GM12875 (cell line): ENCODE measurements around the gene FBXO34.
A peak's percentile ranks its signal among the peaks of the same experiment; 100 is the strongest.

ENCODE experiments used
- H3K4me3 ChIP-seq: one replicate; pipeline ENCODE4 v1.5.1; 2011; ENCODE audit warnings: low read depth, low read length, control low read depth
- CTCF ChIP-seq: IDR thresholded peaks from 2 replicates; pipeline ENCODE4 v1.5.1; 2011; ENCODE audit warnings: low read depth, mild to moderate bottlenecking, control low read depth, inconsistent platforms, low read length, moderate library complexity, borderline replicate concordance; ENCODE audit not compliant: insufficient read depth

FBXO34 gene

DNA sequence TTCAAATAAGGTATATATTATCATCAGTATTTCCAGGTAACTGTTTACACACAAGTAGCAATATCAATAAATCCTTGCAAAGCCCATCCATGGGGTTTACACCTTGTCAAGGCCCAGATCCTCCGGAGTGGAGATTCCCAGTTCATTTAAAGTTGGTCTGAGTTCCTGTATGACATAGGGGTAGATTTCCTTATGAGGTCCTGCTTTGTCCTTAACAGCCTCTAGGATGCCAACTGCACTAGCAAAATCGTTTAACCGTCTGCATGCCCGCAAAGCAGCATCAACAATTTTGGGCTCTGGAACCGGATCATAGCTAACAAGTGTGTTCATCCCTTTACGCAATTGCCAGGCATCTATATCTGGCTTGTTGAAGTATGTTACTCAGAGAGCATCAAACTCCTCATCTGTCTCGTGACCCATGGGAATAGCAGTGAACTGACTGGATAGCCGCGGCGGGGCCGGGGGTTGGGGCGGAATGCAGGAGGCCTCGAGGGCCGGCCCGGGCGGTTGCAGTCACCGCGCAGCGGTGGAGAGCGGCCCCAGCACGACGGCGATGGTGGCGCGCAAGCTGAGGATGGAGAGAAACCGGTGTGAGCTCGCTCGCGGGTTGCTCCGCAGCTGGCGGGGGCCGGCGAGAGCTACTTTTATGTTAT, 30.6 kb upstream of the FBXO34 start:
- H3K4me3 ChIP-seq = no peak overlapping the region
- no peak for TF ChIP-seq CTCF

DNA sequence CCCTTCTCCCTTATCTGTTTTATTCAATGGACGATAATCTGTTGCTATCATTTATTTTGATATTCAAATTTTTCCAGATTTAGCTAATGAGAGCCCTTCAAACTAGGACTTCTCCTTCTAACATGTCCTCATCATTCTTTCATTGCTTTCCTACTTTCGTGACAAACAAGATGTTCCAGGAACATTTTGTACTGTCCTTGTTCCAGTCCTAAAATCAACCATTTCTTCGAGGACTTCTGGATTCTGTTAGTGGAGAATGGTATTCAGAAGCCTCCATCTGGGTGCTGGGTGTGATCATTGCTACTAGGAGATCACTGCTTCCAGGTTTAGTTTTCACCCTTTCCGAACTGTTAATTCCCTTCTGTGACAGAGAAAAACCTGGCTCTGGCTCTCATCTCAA, 29.5 kb upstream of the FBXO34 start:
- no peak overlapping the region for H3K4me3 ChIP-seq
- no peak for TF ChIP-seq CTCF

DNA sequence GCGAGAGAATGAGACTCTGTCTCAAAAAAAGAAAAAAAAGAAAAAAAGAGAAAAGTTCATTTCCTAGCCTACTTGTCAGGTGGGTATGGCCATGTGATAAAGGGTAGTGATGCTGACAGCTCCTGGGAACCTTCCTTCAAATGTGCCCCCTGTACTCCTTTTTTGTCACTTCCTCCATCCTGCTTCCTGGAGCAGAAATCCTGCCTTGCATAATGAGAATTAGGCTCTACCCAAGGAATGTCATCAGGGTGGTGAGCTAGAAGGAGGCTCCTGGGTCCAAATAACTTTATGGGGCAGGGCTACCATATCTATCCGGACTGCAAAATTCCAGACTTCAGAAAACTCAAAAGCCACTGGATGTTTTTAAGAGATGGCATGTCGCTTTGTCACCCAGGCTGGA, 27.8 kb upstream of the FBXO34 start:
- H3K4me3 ChIP-seq = no peak overlapping the region
- TF ChIP-seq CTCF = no peak

DNA sequence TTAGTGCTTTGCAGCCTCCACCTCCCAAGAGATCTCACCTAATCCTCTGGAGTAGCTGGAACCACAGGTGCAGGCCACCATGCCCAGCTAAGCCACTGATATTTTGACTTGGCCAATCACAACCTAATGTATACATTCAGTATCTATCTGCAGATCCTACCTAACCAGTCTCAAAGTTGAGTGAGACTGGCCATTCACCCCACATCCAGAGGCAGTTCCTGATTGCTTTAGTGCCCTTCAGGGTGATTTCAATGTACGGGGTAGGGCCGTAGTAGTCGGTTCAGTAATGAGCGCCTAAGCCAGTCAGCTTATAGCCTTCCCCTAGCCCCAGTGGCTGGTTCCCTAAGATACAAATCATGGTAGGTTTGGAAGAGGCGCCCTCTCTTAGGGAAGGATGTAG, 27.4 kb upstream of the FBXO34 start:
- H3K4me3 ChIP-seq = no peak overlapping the region
- no peak for TF ChIP-seq CTCF

DNA sequence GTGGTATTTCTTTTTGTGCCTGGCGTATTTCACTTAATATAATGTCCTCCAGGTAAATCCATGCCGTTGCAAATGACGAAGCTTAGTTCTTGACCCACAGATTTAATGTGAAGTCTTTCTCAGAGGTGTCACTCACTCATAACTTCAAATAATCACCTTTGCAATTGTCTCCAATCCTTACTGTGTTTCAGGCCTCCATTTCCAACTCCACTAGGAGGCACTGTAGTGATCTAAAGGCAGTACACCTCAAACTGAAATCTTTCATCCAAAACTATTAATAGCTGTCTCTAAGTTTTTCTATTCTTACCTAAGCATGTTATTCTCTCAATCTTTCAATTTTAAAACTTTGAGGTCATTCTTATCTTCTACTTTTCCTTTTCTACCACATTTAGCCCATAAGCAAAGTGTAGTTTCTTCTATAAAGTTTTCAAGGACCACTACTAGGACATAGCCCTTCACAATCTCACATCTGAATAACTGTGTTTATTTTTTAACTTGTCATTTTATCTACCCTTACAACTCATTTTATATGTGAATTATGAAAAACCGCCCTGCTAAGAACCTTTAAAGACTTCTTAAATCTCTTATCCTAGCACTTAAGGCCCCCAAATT, 25.5 kb upstream of the FBXO34 start:
- peak; percentile 63; the same call in 1 of the 2 replicates for TF ChIP-seq CTCF

DNA sequence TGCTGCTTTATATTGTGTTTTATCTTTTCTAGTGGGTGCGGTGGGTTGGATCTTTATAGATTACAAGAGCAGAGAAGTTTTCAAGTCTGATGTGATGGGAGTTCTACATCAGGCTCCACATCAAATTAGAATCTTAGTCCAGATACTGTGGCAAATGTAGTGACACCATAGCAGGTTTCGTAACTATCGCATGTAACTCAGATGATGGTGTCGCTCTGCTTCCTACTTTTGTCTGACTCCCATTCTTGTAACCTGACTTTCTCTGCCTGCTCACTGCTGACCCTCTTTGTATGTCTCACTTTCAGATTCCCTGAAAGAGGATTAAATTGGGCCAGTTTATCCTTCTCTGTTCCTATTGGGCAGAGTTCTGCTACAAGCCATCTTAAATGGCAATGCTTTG, 22.8 kb upstream of the FBXO34 start:
- no peak overlapping the region for H3K4me3 ChIP-seq
- no peak for TF ChIP-seq CTCF

More for the DNA sequence above, 25.5 kb upstream of the FBXO34 start:
- H3K4me3 ChIP-seq = no peak overlapping the region

- no peak for TF ChIP-seq CTCF
- no peak overlapping the region for H3K4me3 ChIP-seq
These were observed 21.8 kb upstream of the FBXO34 start for GRCh38 chr14:55249423-55249822.
